ENCODE data around the gene SDHB. TPM values are rescaled to one million over a fixed set of nuclear protein-coding genes. Genes with fewer than 3 reads are reported as not detected.

SDHB gene
- total and polyA plus RNA-seq, 10 donors, result 49.1 to 132 (median 83.7) TPM

GRCh38 chr1:17013491-17014320, 40.1 kb downstream of the SDHB start:
- H3K4me1 ChIP-seq, result peaks cover 24 to 79% (median 59%) of the 10 kb centered on the region in 6 donors
- H3K27ac ChIP-seq, result peak overlapping the region in 2 of 8 donors; percentile 34 to 38
- H3K4me3 ChIP-seq, result no peak overlapping the region
- intact Hi-C loops (cut with DNase I; ENCODE audit: low total_unique reads), result no loop called here
- WGBS, 5 donors, result 29 to 43% (median 37%) methylated on average over 13 of the region's 13 CpGs
- peak in 2 of 3 donors; percentile 7 to 10 for TF ChIP-seq POLR2AphosphoS5 (IDR thresholded peaks at IDR 0.05)
- no peak for TF ChIP-seq POLR2A (IDR thresholded peaks at IDR 0.05)
- no peak for TF ChIP-seq CTCF (IDR thresholded peaks at IDR 0.05 in 8 of 11, conservative IDR thresholded peaks at IDR 0.05 in 3 of 11)
- no peaks in the 10 kb centered on the region for H3K27me3 ChIP-seq (replicated peaks in 1 of 7)
- H3K9me3 ChIP-seq, result no peaks in the 10 kb centered on the region
- peaks cover 0 to 14% (median 13%) of the 10 kb centered on the region in 6 donors for H3K36me3 ChIP-seq
- DNase-seq, result peak; percentile 78

- no peak for TF ChIP-seq POLR2A (IDR thresholded peaks at IDR 0.05)
- no peak for TF ChIP-seq CTCF (IDR thresholded peaks at IDR 0.05 in 8 of 11, conservative IDR thresholded peaks at IDR 0.05 in 3 of 11)
- TF ChIP-seq POLR2AphosphoS5 (IDR thresholded peaks at IDR 0.05), result no peak
- Histone ChIP-seq H3K4me3 (no peak overlapping the region), H3K27ac (peak overlapping the region in 1 of 8 donors; percentile 38), H3K9me3 (no peaks in the 10 kb centered on the region), H3K4me1 (peaks cover 24 to 83% (median 61%) of the 10 kb centered on the region in 6 donors), H3K27me3 (replicated peaks in 1 of 7) (no peaks in the 10 kb centered on the region), H3K36me3 (peaks cover 0 to 7% (median 5%) of the 10 kb centered on the region in 6 donors)
- no peak for DNase-seq
- 67 to 85% (median 77%) methylated on average over 8 to 9 of the region's 9 CpGs for WGBS, 5 donors
- intact Hi-C loops (cut with DNase I; ENCODE audit: low total_unique reads), result no loop called here
Measured at GRCh38 chr1:17012775-17013490, 40.9 kb downstream of the SDHB start.

- no peaks in the 10 kb centered on the region for H3K27me3 ChIP-seq (replicated peaks in 1 of 7)
- DNase-seq, result peak; percentile 97
- intact Hi-C loops (cut with DNase I; ENCODE audit: low total_unique reads), result no loop called here
- H3K27ac ChIP-seq, result peak within 1 kb of the TSS; percentile 29 to 88 (median 70)
- peaks cover 0 to 6% (median 0%) of the 10 kb centered on the region in 6 donors for H3K36me3 ChIP-seq
- no peak for TF ChIP-seq POLR2A (IDR thresholded peaks at IDR 0.05)
- TF ChIP-seq POLR2AphosphoS5 (IDR thresholded peaks at IDR 0.05), result peak; percentile 42 to 79 (median 76)
- H3K4me3 ChIP-seq, result peak within 1 kb of the TSS; percentile 75 to 97 (median 92)
- 0 to 4% (median 2%) methylated on average over 37 to 94 of the region's 94 CpGs for WGBS, 5 donors
- H3K4me1 ChIP-seq, result peaks cover 24 to 84% (median 61%) of the 10 kb centered on the region in 6 donors
- H3K9me3 ChIP-seq, result no peaks in the 10 kb centered on the region
Measured at GRCh38 chr1:17011439-17012307, 42.2 kb downstream of the SDHB start, which contains the start of gene ATP13A2. Gene ATP13A2 (minus strand): TSS chr1:17011928. CDS start chr1:17011738, 190 bp downstream.

GRCh38 chr1:17011092-17011438, 42.8 kb downstream of the SDHB start:
- intact Hi-C loops (cut with DNase I; ENCODE audit: low total_unique reads), result no loop called here
- TF ChIP-seq POLR2A (IDR thresholded peaks at IDR 0.05) (no peak), CTCF (IDR thresholded peaks at IDR 0.05 in 8 of 11, conservative IDR thresholded peaks at IDR 0.05 in 3 of 11) (no peak), POLR2AphosphoS5 (IDR thresholded peaks at IDR 0.05) (no peak)
- H3K4me3 ChIP-seq, result peak overlapping the region; percentile 75 to 97 (median 92)
- 0 to 2% (median 0%) methylated on average over 15 of the region's 15 CpGs for WGBS, 5 donors
- no peaks in the 10 kb centered on the region for H3K9me3 ChIP-seq
- no peaks in the 10 kb centered on the region for H3K27me3 ChIP-seq (replicated peaks in 1 of 7)
- peaks cover 0 to 13% (median 2%) of the 10 kb centered on the region in 6 donors for H3K36me3 ChIP-seq
- H3K27ac ChIP-seq, result peak overlapping the region; percentile 29 to 88 (median 70)
- H3K4me1 ChIP-seq, result peaks cover 24 to 79% (median 60%) of the 10 kb centered on the region in 6 donors
- DNase-seq, result no peak

Measured in spleen (tissue), 11 donors.